ENCODE data around the gene IFT80.
"Not testable (repeated sequence)": the region's sequence is repeated elsewhere in the genome, so short reads cannot be mapped to it uniquely, and the experiment has no call there.

- TF ChIP-seq CTCF (IDR thresholded peaks at IDR 0.05; ENCODE audit: low read depth, low read length, poor library complexity, severe bottlenecking); EZH2phosphoT487 (IDR thresholded peaks at IDR 0.05; ENCODE audit: borderline replicate concordance, low read length): not testable (repeated sequence)
Measured at GRCh38 chr3:160362896-160363295, 36.1 kb downstream of the IFT80 start.
